K562 (cell line): ENCODE measurements around the gene HLA-DOA. TPM values are rescaled to one million over a fixed set of nuclear protein-coding genes. Genes with fewer than 3 reads are reported as not detected.

ENCODE experiments used
- HMG20B ChIP-seq: fragments of 250-450 bp; sonication (Bioruptor Pico); IDR thresholded peaks from 2 replicates; pipeline ENCODE4 v1.5.0; 2021; ENCODE audit warnings: mild to moderate bottlenecking
- HNRNPK ChIP-seq: fragments of 200-400 bp; formaldehyde crosslinking; IDR thresholded peaks from one replicate; pipeline ENCODE4 v1.6.1; 2018; ENCODE audit warnings: mild to moderate bottlenecking, low read depth, low read length; ENCODE audit not compliant: poor library complexity, severe bottlenecking
- MTA3 ChIP-seq: fragments of 450-650 bp; formaldehyde crosslinking; IDR thresholded peaks from 2 replicates; pipeline ENCODE4 v1.6.1; 2017; ENCODE audit warnings: mild to moderate bottlenecking, borderline replicate concordance
- MYBL2 ChIP-seq, 2 experiments: fragments of 450-650 bp in 1 of 2; sonication (generic) in 1 of 2; formaldehyde crosslinking in 1 of 2; IDR thresholded peaks; 2 replicates each; pipeline versions ENCODE4 v1.6.1 to v1.8.1; 2017 to 2022; ENCODE audit warnings: borderline replicate concordance in 1 of 2, inconsistent platforms in 1 of 2, low read depth in 1 of 2, mild to moderate bottlenecking in 1 of 2, missing genetic modification reagents in 1 of 2, moderate library complexity in 1 of 2
- NFIC ChIP-seq: fragments of 450-650 bp; IDR thresholded peaks from 2 replicates; pipeline ENCODE4 v1.6.1; 2017; ENCODE audit warnings: mild to moderate bottlenecking, inconsistent platforms
- PTTG1 ChIP-seq: fragments of 450-650 bp; IDR thresholded peaks from 2 replicates; pipeline ENCODE4 v1.6.1; 2016; ENCODE audit warnings: low read depth, mild to moderate bottlenecking, missing genetic modification characterization, missing compliant biosample characterization
- ZFX ChIP-seq: sonication (generic); formaldehyde crosslinking; IDR thresholded peaks from 2 replicates; pipeline ENCODE4 v1.8.0; 2022; ENCODE audit warnings: mild to moderate bottlenecking, missing genetic modification reagents, moderate library complexity
- ZNF507 ChIP-seq: conservative IDR thresholded peaks from 2 replicates; pipeline ENCODE4 v1.6.1; 2017; ENCODE audit warnings: missing genetic modification characterization, missing compliant biosample characterization
- ZNF583 ChIP-seq: fragments of 250-450 bp; sonication (Bioruptor Pico); IDR thresholded peaks from 2 replicates; pipeline ENCODE4 v1.4.0; 2020
- polyA plus RNA-seq, 8 experiments: library from polyadenylated mRNA; depleted of rRNA in 4 of 8; stranded (reverse) in 5 of 8; unstranded in 3 of 8; fragments of >200 nt; fragmentation: Nextera tagmentation in 2 of 8; fragmentation: Illumina TruSeq in 1 of 8; extraction: Ambion mirVana in 2 of 8; extraction: Trizol in 1 of 8; gene quantifications; 2 replicates each; pipeline versions ENCODE4 v1.2.1 to v1.2.3, GENCODE V29; 2011 to 2014; ENCODE audit warnings: inconsistent platforms in 1 of 8, missing spikeins in 1 of 8
- total RNA-seq, 7 experiments: library from RNA; depleted of rRNA in 6 of 7; stranded (reverse); fragments of >200 nt in 6 of 7; fragmentation: Illumina TruSeq in 2 of 7; extraction: Trizol in 2 of 7; gene quantifications; 2 replicates each; pipeline versions ENCODE4 v1.2.1 to v1.2.3, GENCODE V29; 2011 to 2021; ENCODE audit warnings: low replicate concordance in 1 of 7
- TF ChIP-seq, protein P1 (sequence below): IDR thresholded peaks from 2 replicates; pipeline ENCODE4 v1.6.1; 2011; ENCODE audit warnings: borderline replicate concordance, low read depth, mild to moderate bottlenecking, moderate library complexity, low read length; ENCODE audit not compliant: insufficient read depth, poor library complexity, severe bottlenecking
- TF ChIP-seq, protein P2 (sequence below): fragments of 200-800 bp; sonication (Bioruptor generic); IDR thresholded peaks from 2 replicates; pipeline ENCODE4 v1.6.1; 2017; ENCODE audit warnings: missing genetic modification characterization, missing compliant biosample characterization
- TF ChIP-seq, protein P3 (sequence below), 2 experiments: fragments of 450-650 bp; conservative IDR thresholded peaks; 2 replicates each; pipeline ENCODE4 v1.6.1; 2017; ENCODE audit warnings: mild to moderate bottlenecking in 2 of 2, moderate library complexity in 2 of 2
- TF ChIP-seq, protein P4 (sequence below): sonication (generic); formaldehyde crosslinking; IDR thresholded peaks from 2 replicates; pipeline ENCODE4 v1.9.0; 2022; ENCODE audit warnings: mild to moderate bottlenecking, missing genetic modification reagents
- TF ChIP-seq, protein P5 (sequence below): fragments of 250-450 bp; sonication (Bioruptor Pico); IDR thresholded peaks from 2 replicates; pipeline ENCODE4 v1.4.0; 2020; ENCODE audit warnings: mild to moderate bottlenecking, moderate library complexity

Gene HLA-DOA
- total and polyA plus RNA-seq, 9 of the 15 experiments (the other 6 are each of a cell fraction or from before 2014, with no cell fraction given): 0.07 TPM; not detected in 8

DNA sequence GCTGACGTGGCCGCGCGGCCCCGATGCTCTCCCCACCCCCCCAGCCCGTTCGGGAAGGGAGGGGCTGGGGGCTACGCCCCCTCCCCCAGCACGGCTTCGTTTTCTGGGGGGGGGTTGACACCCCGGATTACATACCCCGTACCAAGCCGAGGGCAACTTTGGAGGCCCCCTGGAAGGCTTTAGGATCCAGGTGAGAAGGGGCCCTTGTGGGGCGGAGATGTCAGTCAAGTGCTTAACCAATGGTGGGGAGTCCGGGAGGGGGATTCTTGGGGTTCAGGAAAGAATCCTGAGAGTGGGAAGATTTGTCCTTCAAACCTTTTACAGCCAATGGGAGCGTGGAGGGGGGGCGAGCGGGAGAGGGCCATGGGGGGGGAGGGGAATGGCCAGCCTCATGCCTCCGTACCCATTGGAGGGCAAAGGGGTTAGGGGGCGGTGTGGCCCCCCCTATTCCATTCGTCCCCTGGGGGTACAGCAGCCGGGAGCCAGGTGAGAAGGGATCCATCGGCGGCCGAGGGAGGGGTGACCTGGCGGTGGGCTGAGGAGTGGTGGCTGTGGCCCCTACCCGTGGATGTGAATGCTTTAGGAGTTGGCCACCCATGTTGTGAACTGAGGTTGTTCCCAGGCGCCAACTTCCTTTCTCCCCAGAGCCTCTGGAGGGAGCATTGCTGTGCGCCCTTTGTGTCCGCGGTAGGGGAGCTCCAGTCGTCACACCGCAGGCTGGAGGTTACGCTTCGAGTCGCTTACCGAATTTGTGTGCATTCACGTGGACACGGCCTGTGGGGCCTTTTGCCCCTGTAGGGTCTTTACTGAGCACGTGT, 40.3 kb downstream of the HLA-DOA start (continued):
- TF ChIP-seq, protein P1, sequence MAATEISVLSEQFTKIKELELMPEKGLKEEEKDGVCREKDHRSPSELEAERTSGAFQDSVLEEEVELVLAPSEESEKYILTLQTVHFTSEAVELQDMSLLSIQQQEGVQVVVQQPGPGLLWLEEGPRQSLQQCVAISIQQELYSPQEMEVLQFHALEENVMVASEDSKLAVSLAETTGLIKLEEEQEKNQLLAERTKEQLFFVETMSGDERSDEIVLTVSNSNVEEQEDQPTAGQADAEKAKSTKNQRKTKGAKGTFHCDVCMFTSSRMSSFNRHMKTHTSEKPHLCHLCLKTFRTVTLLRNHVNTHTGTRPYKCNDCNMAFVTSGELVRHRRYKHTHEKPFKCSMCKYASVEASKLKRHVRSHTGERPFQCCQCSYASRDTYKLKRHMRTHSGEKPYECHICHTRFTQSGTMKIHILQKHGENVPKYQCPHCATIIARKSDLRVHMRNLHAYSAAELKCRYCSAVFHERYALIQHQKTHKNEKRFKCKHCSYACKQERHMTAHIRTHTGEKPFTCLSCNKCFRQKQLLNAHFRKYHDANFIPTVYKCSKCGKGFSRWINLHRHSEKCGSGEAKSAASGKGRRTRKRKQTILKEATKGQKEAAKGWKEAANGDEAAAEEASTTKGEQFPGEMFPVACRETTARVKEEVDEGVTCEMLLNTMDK: peak; percentile 48
- TF ChIP-seq, protein P2, sequence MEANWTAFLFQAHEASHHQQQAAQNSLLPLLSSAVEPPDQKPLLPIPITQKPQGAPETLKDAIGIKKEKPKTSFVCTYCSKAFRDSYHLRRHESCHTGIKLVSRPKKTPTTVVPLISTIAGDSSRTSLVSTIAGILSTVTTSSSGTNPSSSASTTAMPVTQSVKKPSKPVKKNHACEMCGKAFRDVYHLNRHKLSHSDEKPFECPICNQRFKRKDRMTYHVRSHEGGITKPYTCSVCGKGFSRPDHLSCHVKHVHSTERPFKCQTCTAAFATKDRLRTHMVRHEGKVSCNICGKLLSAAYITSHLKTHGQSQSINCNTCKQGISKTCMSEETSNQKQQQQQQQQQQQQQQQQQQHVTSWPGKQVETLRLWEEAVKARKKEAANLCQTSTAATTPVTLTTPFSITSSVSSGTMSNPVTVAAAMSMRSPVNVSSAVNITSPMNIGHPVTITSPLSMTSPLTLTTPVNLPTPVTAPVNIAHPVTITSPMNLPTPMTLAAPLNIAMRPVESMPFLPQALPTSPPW (CRISPR knock-in tag): no peak
- TF ChIP-seq ZNF507: no peak
- TF ChIP-seq HMG20B: no peak
- TF ChIP-seq, protein P3, sequence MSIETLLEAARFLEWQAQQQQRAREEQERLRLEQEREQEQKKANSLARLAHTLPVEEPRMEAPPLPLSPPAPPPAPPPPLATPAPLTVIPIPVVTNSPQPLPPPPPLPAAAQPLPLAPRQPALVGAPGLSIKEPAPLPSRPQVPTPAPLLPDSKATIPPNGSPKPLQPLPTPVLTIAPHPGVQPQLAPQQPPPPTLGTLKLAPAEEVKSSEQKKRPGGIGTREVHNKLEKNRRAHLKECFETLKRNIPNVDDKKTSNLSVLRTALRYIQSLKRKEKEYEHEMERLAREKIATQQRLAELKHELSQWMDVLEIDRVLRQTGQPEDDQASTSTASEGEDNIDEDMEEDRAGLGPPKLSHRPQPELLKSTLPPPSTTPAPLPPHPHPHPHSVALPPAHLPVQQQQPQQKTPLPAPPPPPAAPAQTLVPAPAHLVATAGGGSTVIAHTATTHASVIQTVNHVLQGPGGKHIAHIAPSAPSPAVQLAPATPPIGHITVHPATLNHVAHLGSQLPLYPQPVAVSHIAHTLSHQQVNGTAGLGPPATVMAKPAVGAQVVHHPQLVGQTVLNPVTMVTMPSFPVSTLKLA (conservative IDR thresholded peaks at IDR 0.05): no peak
- no peak for TF ChIP-seq MYBL2 (IDR thresholded peaks at IDR 0.05; ENCODE audit: low read depth)
- TF ChIP-seq MYBL2 (CRISPR knock-in tag; IDR thresholded peaks at IDR 0.05; ENCODE audit: borderline replicate concordance): no peak
- no peak; the same call in 1 of the 2 replicates for TF ChIP-seq MTA3
- TF ChIP-seq, protein P4, sequence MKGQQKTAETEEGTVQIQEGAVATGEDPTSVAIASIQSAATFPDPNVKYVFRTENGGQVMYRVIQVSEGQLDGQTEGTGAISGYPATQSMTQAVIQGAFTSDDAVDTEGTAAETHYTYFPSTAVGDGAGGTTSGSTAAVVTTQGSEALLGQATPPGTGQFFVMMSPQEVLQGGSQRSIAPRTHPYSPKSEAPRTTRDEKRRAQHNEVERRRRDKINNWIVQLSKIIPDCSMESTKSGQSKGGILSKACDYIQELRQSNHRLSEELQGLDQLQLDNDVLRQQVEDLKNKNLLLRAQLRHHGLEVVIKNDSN: peak; percentile 74
- TF ChIP-seq PTTG1 (tag): no peak
- TF ChIP-seq NFIC: peak; percentile 18; the same call in 1 of the 2 replicates
- no peak for TF ChIP-seq HNRNPK
- TF ChIP-seq ZFX (CRISPR knock-in tag): no peak; the same call in 1 of the 2 replicates
- TF ChIP-seq, protein P5, sequence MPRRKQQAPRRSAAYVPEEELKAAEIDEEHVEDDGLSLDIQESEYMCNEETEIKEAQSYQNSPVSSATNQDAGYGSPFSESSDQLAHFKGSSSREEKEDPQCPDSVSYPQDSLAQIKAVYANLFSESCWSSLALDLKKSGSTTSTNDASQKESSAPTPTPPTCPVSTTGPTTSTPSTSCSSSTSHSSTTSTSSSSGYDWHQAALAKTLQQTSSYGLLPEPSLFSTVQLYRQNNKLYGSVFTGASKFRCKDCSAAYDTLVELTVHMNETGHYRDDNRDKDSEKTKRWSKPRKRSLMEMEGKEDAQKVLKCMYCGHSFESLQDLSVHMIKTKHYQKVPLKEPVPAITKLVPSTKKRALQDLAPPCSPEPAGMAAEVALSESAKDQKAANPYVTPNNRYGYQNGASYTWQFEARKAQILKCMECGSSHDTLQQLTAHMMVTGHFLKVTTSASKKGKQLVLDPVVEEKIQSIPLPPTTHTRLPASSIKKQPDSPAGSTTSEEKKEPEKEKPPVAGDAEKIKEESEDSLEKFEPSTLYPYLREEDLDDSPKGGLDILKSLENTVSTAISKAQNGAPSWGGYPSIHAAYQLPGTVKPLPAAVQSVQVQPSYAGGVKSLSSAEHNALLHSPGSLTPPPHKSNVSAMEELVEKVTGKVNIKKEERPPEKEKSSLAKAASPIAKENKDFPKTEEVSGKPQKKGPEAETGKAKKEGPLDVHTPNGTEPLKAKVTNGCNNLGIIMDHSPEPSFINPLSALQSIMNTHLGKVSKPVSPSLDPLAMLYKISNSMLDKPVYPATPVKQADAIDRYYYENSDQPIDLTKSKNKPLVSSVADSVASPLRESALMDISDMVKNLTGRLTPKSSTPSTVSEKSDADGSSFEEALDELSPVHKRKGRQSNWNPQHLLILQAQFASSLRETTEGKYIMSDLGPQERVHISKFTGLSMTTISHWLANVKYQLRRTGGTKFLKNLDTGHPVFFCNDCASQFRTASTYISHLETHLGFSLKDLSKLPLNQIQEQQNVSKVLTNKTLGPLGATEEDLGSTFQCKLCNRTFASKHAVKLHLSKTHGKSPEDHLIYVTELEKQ (CRISPR knock-in tag): no peak
- no peak; the same call in 1 of the 2 replicates for TF ChIP-seq ZNF583 (CRISPR knock-in tag)
